SU-DHL-6 (cell line): ENCODE measurements around the gene PLLP.

ENCODE experiments used
- EZH2phosphoT487 ChIP-seq: fragments of 200-600 bp; sonication (generic), shearing (Covaris generic); conservative IDR thresholded peaks from 2 replicates; pipeline ENCODE4 v1.6.1; 2018; ENCODE audit warnings: mild to moderate bottlenecking, antibody characterized with exemption, low read length, moderate library complexity, mixed read lengths
- TF ChIP-seq, protein P1 (sequence below): fragments of 200-600 bp; sonication (generic); IDR thresholded peaks from one replicate; pipeline ENCODE4 v1.5.1; 2017; ENCODE audit warnings: antibody characterized with exemption, mild to moderate bottlenecking, low read length, moderate library complexity; ENCODE audit not compliant: insufficient read depth, poor library complexity, severe bottlenecking

DNA sequence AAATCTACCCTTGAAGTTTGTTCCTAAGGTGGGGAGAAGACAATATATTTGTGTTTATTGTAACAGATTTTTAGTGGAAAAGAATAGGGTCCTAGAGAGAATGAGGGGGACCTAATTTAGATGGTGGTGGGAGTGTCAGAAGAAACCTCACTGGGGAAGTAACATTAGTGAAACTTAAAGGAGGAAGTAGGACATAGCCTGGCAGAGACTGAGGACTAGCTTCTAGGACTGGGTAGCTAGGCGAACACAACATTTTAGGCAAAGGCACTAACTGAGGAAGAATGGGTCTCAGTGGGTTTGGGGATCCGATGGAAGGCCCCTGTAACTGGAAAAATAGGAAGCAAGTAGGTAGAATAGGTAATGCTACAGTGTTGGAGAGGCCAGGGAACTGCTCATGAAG is 43.6 kb downstream of the PLLP start:
- TF ChIP-seq, protein P1, sequence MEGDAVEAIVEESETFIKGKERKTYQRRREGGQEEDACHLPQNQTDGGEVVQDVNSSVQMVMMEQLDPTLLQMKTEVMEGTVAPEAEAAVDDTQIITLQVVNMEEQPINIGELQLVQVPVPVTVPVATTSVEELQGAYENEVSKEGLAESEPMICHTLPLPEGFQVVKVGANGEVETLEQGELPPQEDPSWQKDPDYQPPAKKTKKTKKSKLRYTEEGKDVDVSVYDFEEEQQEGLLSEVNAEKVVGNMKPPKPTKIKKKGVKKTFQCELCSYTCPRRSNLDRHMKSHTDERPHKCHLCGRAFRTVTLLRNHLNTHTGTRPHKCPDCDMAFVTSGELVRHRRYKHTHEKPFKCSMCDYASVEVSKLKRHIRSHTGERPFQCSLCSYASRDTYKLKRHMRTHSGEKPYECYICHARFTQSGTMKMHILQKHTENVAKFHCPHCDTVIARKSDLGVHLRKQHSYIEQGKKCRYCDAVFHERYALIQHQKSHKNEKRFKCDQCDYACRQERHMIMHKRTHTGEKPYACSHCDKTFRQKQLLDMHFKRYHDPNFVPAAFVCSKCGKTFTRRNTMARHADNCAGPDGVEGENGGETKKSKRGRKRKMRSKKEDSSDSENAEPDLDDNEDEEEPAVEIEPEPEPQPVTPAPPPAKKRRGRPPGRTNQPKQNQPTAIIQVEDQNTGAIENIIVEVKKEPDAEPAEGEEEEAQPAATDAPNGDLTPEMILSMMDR, result no peak
- TF ChIP-seq EZH2phosphoT487, result no peak
